HG03342 (cell line): ENCODE measurements around the gene PNMA3.
"Not testable (repeated sequence)": the region's sequence is repeated elsewhere in the genome, so short reads cannot be mapped to it uniquely, and the experiment has no call there.

Experiments used
- ATAC-seq: cut with Tn5 transposase; IDR thresholded peaks from one replicate; pipeline ENCODE4 v1.9.1; 2021; ENCODE audit warnings: mild to moderate bottlenecking, moderate library complexity; ENCODE audit not compliant: unreplicated experiment

Gene PNMA3

GRCh38 chrX:153073331-153073730 lies 17.1 kb downstream of the PNMA3 start:
- ATAC-seq, result not testable (repeated sequence)

GRCh38 chrX:153074262-153074899 lies 18.1 kb downstream of the PNMA3 start:
- ATAC-seq, result no peak

GRCh38 chrX:153074935-153075334 lies 18.7 kb downstream of the PNMA3 start:
- ATAC-seq, result no peak

- ATAC-seq, result no peak
These were observed 19.1 kb downstream of the PNMA3 start for GRCh38 chrX:153075366-153075765.

GRCh38 chrX:153077437-153078135 lies 21.3 kb downstream of the PNMA3 start:
- ATAC-seq, result not testable (repeated sequence)

- ATAC-seq, result not testable (repeated sequence)
These were observed 27.1 kb downstream of the PNMA3 start for GRCh38 chrX:153083238-153083923.

GRCh38 chrX:153102418-153102817 lies 46.1 kb downstream of the PNMA3 start:
- ATAC-seq, result no peak

- not testable (repeated sequence) for ATAC-seq
These were observed 48.7 kb downstream of the PNMA3 start for GRCh38 chrX:153104959-153105358.

- not testable (repeated sequence) for ATAC-seq
These were observed 50.0 kb downstream of the PNMA3 start for GRCh38 chrX:153106092-153106801.
